GM21528 (cell line): Measurements from ENCODE around the gene REST.
"Not testable (repeated sequence)": the region's sequence is repeated elsewhere in the genome, so short reads cannot be mapped to it uniquely, and the experiment has no call there.

Experiments
- ATAC-seq: cut with Tn5 transposase; IDR thresholded peaks from one replicate; pipeline ENCODE4 v1.9.1; 2021; ENCODE audit warnings: mild to moderate bottlenecking, moderate library complexity; ENCODE audit not compliant: unreplicated experiment, low FRiP score

Gene REST

GRCh38 chr4:56907489-56908205 lies at the start of gene REST:
Gene REST, plus strand, starts transcription at chr4:56907900. Its CDS starts 2,739 bp downstream, at chr4:56910639.
- ATAC-seq = peak; percentile 53

- peak; percentile 65 for ATAC-seq
Observed at GRCh38 chr4:56859841-56860240, 47.9 kb upstream of the REST start.

GRCh38 chr4:56860781-56861180 lies 46.9 kb upstream of the REST start:
- no peak for ATAC-seq

- no peak for ATAC-seq
Observed at GRCh38 chr4:56861360-56861759, 46.3 kb upstream of the REST start.

- no peak for ATAC-seq
Observed at GRCh38 chr4:56863441-56864139, 44.1 kb upstream of the REST start.

- no peak for ATAC-seq
Observed at GRCh38 chr4:56870946-56871345, 36.8 kb upstream of the REST start.

- ATAC-seq = no peak
Observed at GRCh38 chr4:56871371-56871866, 36.3 kb upstream of the REST start.

GRCh38 chr4:56874166-56874565 lies 33.5 kb upstream of the REST start:
- ATAC-seq = no peak

GRCh38 chr4:56874923-56875322 lies 32.8 kb upstream of the REST start:
- no peak for ATAC-seq

- no peak for ATAC-seq
Observed at GRCh38 chr4:56876264-56876663, 31.4 kb upstream of the REST start.

- no peak for ATAC-seq
Observed at GRCh38 chr4:56879996-56880395, 27.7 kb upstream of the REST start.

GRCh38 chr4:56880572-56880971 lies 27.1 kb upstream of the REST start:
- no peak for ATAC-seq

- not testable (repeated sequence) for ATAC-seq
Observed at GRCh38 chr4:56884511-56884910, 23.2 kb upstream of the REST start.

GRCh38 chr4:56892691-56893090 lies 15.0 kb upstream of the REST start:
- ATAC-seq = no peak

GRCh38 chr4:56897842-56898241 lies 9.9 kb upstream of the REST start:
- ATAC-seq = not testable (repeated sequence)

GRCh38 chr4:56900186-56900585 lies 7.5 kb upstream of the REST start:
- ATAC-seq = not testable (repeated sequence)

GRCh38 chr4:56902703-56903102 lies 5.0 kb upstream of the REST start:
- no peak for ATAC-seq

GRCh38 chr4:56905796-56906195 lies 1.9 kb upstream of the REST start:
- no peak for ATAC-seq

GRCh38 chr4:56906489-56907393 lies 959 bp upstream of the REST start:
- no peak for ATAC-seq

GRCh38 chr4:56908206-56909085 lies 746 bp downstream of the REST start:
- ATAC-seq = peak; percentile 69
